Suprapubic skin (tissue), 4 donors: ENCODE measurements around the gene SPCS3. TPM values are rescaled to one million over a fixed set of nuclear protein-coding genes. Genes with fewer than 3 reads are reported as not detected.

Experiments used
- DNase-seq, 2 donors: peaks; one replicate each; pipeline ENCODE4 v3.0.0-alpha.2; 2019; ENCODE audit warnings: low spot score in 2 of 2
- H3K27ac ChIP-seq: fragments of 200-600 bp; sonication (generic); one replicate; pipeline ENCODE4 v1.5.1; 2019
- H3K27me3 ChIP-seq: fragments of 200-600 bp; sonication (generic); one replicate; pipeline ENCODE4 v1.5.1; 2019
- H3K36me3 ChIP-seq: fragments of 200-600 bp; sonication (generic); one replicate; pipeline ENCODE4 v1.5.1; 2019
- H3K4me1 ChIP-seq: fragments of 200-600 bp; sonication (generic); one replicate; pipeline ENCODE4 v1.5.1; 2019
- H3K4me3 ChIP-seq: fragments of 200-600 bp; sonication (generic); one replicate; pipeline ENCODE4 v1.5.1; 2019; ENCODE audit warnings: mild to moderate bottlenecking
- H3K9me3 ChIP-seq: fragments of 200-600 bp; sonication (generic); one replicate; pipeline ENCODE4 v1.5.1; 2019
- EP300 ChIP-seq: sonication (generic); formaldehyde crosslinking; IDR thresholded peaks from one replicate; pipeline ENCODE4 v1.6.1; 2017; ENCODE audit warnings: antibody characterized with exemption
- POLR2A ChIP-seq, 2 donors: fragments of 450-650 bp; IDR thresholded peaks; one replicate each; pipeline ENCODE4 v1.6.1; 2017; ENCODE audit warnings: antibody characterized with exemption in 2 of 2, mild to moderate bottlenecking in 2 of 2, moderate library complexity in 2 of 2
- POLR2AphosphoS5 ChIP-seq, 3 donors: sonication (generic); formaldehyde crosslinking; IDR thresholded peaks; one replicate each; pipeline ENCODE4 v1.6.1; 2017; ENCODE audit warnings: antibody characterized with exemption in 3 of 3
- WGBS: methylation state at CpG from one replicate; pipeline ENCODE4 v1.1.5; 2018; 5-methylcytosine and 5-hydroxymethylcytosine counted together
- total RNA-seq, 4 donors: library from RNA; depleted of rRNA; stranded (reverse); fragments of >200 nt; gene quantifications; one replicate each; pipeline ENCODE4 v1.1.0, GENCODE V29; 2016
- TF ChIP-seq, protein P1 (sequence below), 2 donors: fragments of 200-600 bp in 1 of 2; fragments of 450-650 bp in 1 of 2; sonication (generic) in 1 of 2; IDR thresholded peaks; one replicate each; pipeline ENCODE4 v1.5.1; 2016 to 2019; ENCODE audit warnings: antibody characterized with exemption in 2 of 2, mild to moderate bottlenecking in 1 of 2, moderate library complexity in 1 of 2

SPCS3 gene
- total RNA-seq, 4 donors from 2014 or later = 48.3 to 57.4 (median 55.9) TPM

- Histone ChIP-seq H3K27me3 (peaks cover 3% of the 10 kb centered on the region), H3K9me3 (no peaks in the 10 kb centered on the region), H3K4me1 (no peaks in the 10 kb centered on the region), H3K27ac (no peak overlapping the region), H3K4me3 (no peak overlapping the region), H3K36me3 (no peaks in the 10 kb centered on the region)
- TF ChIP-seq POLR2AphosphoS5 (IDR thresholded peaks at IDR 0.05) (no peak), POLR2A (IDR thresholded peaks at IDR 0.05) (no peak), EP300 (no peak)
- TF ChIP-seq, protein P1, sequence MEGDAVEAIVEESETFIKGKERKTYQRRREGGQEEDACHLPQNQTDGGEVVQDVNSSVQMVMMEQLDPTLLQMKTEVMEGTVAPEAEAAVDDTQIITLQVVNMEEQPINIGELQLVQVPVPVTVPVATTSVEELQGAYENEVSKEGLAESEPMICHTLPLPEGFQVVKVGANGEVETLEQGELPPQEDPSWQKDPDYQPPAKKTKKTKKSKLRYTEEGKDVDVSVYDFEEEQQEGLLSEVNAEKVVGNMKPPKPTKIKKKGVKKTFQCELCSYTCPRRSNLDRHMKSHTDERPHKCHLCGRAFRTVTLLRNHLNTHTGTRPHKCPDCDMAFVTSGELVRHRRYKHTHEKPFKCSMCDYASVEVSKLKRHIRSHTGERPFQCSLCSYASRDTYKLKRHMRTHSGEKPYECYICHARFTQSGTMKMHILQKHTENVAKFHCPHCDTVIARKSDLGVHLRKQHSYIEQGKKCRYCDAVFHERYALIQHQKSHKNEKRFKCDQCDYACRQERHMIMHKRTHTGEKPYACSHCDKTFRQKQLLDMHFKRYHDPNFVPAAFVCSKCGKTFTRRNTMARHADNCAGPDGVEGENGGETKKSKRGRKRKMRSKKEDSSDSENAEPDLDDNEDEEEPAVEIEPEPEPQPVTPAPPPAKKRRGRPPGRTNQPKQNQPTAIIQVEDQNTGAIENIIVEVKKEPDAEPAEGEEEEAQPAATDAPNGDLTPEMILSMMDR (IDR thresholded peaks at IDR 0.05) = no peak
- WGBS = 55% methylated on average over 2 of the region's 2 CpGs
- DNase-seq = no peak
Observed at GRCh38 chr4:176302283-176303275, 17.2 kb upstream of the SPCS3 start.

- TF ChIP-seq POLR2AphosphoS5 (IDR thresholded peaks at IDR 0.05) (no peak), EP300 (no peak), POLR2A (IDR thresholded peaks at IDR 0.05) (no peak)
- TF ChIP-seq, protein P1 (IDR thresholded peaks at IDR 0.05) = no peak
- WGBS = 42% methylated on average over 1 of the region's 1 CpG
Observed at GRCh38 chr4:176303938-176304337, 15.8 kb upstream of the SPCS3 start.

DNA sequence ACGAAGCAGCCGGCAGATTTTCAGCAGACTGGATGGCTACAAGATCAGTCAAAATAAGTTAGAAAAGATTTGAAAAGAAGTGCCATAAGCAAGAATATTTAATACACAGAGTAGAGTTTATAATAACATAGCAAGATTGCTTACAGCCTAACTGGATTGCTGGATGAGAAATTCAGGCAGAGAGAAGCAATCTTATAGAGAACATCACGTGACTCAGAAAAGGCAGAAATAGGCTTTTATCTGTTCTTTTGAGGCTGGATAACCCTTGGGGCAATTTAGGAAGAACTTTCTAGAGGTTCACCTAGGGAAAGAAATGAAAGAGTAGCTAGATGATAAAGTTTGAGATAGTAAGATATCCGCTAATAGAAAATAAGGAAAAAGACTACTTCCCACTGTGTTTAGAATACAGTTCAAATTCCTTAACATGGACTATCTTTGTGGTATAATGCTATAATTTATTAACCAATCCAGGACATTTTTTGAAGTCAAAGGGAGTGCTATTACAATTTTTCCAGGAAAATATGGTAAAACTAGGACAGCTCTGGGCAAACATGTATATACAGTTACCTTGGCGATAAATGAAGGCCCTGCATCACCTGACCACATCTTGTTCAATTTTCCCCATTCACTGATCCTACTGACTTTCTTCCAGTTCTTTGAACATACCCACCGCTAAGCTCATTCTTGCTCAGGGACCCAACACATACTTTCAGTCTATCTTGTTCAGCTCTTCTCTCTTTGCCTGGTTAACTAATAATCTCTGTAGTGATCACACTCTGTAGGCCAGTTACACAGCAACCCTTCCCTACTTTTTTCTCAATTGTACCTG lies 12.7 kb upstream of the SPCS3 start:
- no peak overlapping the region for H3K4me3 ChIP-seq
- H3K9me3 ChIP-seq = no peaks in the 10 kb centered on the region
- no peak for DNase-seq
- TF ChIP-seq EP300 (no peak), POLR2AphosphoS5 (IDR thresholded peaks at IDR 0.05) (no peak), POLR2A (IDR thresholded peaks at IDR 0.05) (no peak)
- TF ChIP-seq, protein P1 (IDR thresholded peaks at IDR 0.05) = no peak
- peaks cover 3% of the 10 kb centered on the region for H3K27me3 ChIP-seq
- no peak overlapping the region for H3K27ac ChIP-seq
- no peaks in the 10 kb centered on the region for H3K4me1 ChIP-seq
- 85% methylated on average over 6 of the region's 6 CpGs for WGBS
- H3K36me3 ChIP-seq = no peaks in the 10 kb centered on the region

More at GRCh38 chr4:176303938-176304337, 15.8 kb upstream of the SPCS3 start:
- Histone ChIP-seq H3K27ac (no peak overlapping the region), H3K4me3 (no peak overlapping the region), H3K4me1 (no peaks in the 10 kb centered on the region), H3K36me3 (no peaks in the 10 kb centered on the region), H3K27me3 (peaks cover 3% of the 10 kb centered on the region), H3K9me3 (no peaks in the 10 kb centered on the region)
- DNase-seq = no peak

DNA sequence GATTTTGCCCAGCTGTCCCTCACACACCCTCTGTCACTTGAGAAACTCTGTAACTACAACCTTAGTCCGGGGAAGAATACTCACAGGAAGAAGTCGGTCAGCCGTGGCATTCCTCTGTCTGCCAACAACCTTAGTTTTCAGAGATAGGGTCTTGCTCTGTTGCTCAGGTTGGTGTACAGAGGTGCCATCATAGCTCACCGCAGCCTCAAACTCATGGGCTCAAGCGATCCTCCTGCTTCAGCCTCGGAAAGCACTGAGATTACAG lies 12.2 kb upstream of the SPCS3 start:
- Histone ChIP-seq H3K4me1 (no peaks in the 10 kb centered on the region), H3K27ac (no peak overlapping the region), H3K36me3 (no peaks in the 10 kb centered on the region), H3K4me3 (no peak overlapping the region), H3K9me3 (no peaks in the 10 kb centered on the region), H3K27me3 (peaks cover 3% of the 10 kb centered on the region)
- DNase-seq = no peak
- TF ChIP-seq EP300 (no peak), POLR2AphosphoS5 (IDR thresholded peaks at IDR 0.05) (no peak), POLR2A (IDR thresholded peaks at IDR 0.05) (no peak)
- TF ChIP-seq, protein P1 (IDR thresholded peaks at IDR 0.05) = no peak
- 73% methylated on average over 6 of the region's 6 CpGs for WGBS

DNA sequence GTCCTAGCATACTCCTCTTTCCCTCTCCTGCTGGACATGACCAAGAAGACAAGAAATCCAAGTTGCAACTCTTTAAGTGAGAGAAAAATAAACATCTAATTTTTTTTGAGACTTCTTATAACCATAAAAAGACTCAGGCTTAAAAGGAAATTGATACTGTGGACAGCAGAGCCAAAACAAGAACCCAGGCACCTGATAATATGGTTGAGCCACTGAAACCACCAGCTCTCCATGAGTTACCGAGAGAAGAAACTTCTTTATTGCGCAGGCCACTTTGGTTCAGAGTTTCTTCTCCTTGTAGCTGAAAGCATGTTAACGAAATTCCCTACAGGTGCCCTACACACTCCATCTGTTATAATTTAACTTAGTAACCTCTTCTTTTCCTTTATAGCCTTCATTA lies 11.3 kb upstream of the SPCS3 start:
- DNase-seq = no peak
- H3K9me3 ChIP-seq = no peaks in the 10 kb centered on the region
- no peaks in the 10 kb centered on the region for H3K4me1 ChIP-seq
- no peak overlapping the region for H3K4me3 ChIP-seq
- peaks cover 2% of the 10 kb centered on the region for H3K27me3 ChIP-seq
- WGBS = 85% methylated on average over 3 of the region's 3 CpGs
- H3K36me3 ChIP-seq = no peaks in the 10 kb centered on the region
- no peak overlapping the region for H3K27ac ChIP-seq
- TF ChIP-seq EP300 = no peak
- TF ChIP-seq POLR2A (IDR thresholded peaks at IDR 0.05) = no peak
- TF ChIP-seq POLR2AphosphoS5 (IDR thresholded peaks at IDR 0.05) = no peak
- TF ChIP-seq, protein P1 (IDR thresholded peaks at IDR 0.05) = no peak
